Stimulated activated naive B cell treated with anti-CD40 and anti-IgM and Interleukin-4, amounts not matched to agents 10 μg/mL and 1 μg/mL and 100 μg/mL, for 72 hours (primary cell): ENCODE data around the gene DYNC2I2.
"Not testable (repeated sequence)": the region's sequence is repeated elsewhere in the genome, so short reads cannot be mapped to it uniquely, and the experiment has no call there.

ENCODE experiments used
- ATAC-seq, 2 donors: fragments of 150-1000 bp; cut with Tn5 transposase; replicated peaks; 2 replicates each; pipeline ENCODE4 v1.10.0; 2021; ENCODE audit warnings: moderate library complexity in 1 of 2
- DNase-seq: peaks from one replicate; pipeline ENCODE4 v3.0.0; 2021
- H3K27ac Mint-ChIP-seq: one replicate; pipeline ENCODE4 v1.8.0; 2022; ENCODE audit warnings: mild to moderate bottlenecking, mixed read lengths
- H3K27me3 Mint-ChIP-seq, 2 donors: one replicate each; pipeline ENCODE4 v1.8.0; 2022; ENCODE audit warnings: mixed read lengths in 2 of 2
- H3K36me3 Mint-ChIP-seq, 2 donors: one replicate each; pipeline ENCODE4 v1.8.0; 2022; ENCODE audit warnings: mixed read lengths in 2 of 2, mild to moderate bottlenecking in 1 of 2
- H3K4me1 Mint-ChIP-seq, 2 donors: one replicate each; pipeline ENCODE4 v1.8.0; 2022; ENCODE audit warnings: mixed read lengths in 2 of 2, mild to moderate bottlenecking in 1 of 2
- H3K4me3 Mint-ChIP-seq, 2 donors: one replicate each; pipeline ENCODE4 v1.8.0; 2022; ENCODE audit warnings: mild to moderate bottlenecking in 2 of 2, mixed read lengths in 2 of 2, moderate library complexity in 1 of 2
- H3K9me3 Mint-ChIP-seq, 2 donors: one replicate each; pipeline ENCODE4 v1.8.0; 2022; ENCODE audit warnings: mixed read lengths in 2 of 2, mild to moderate bottlenecking in 1 of 2

The DYNC2I2 gene

GRCh38 chr9:128593856-128594255, 62.8 kb downstream of the DYNC2I2 start:
- no peaks in the 10 kb centered on the region for H3K9me3 Mint-ChIP-seq
- H3K27ac Mint-ChIP-seq = no peak overlapping the region
- H3K4me3 Mint-ChIP-seq = no peak overlapping the region
- H3K36me3 Mint-ChIP-seq = peaks cover 31 to 48% of the 10 kb centered on the region in 2 donors
- H3K4me1 Mint-ChIP-seq = no peaks in the 10 kb centered on the region
- no peak for ATAC-seq
- no peaks in the 10 kb centered on the region for H3K27me3 Mint-ChIP-seq
- no peak for DNase-seq

GRCh38 chr9:128593039-128593438, 63.6 kb downstream of the DYNC2I2 start:
- H3K9me3 Mint-ChIP-seq = no peaks in the 10 kb centered on the region
- H3K27ac Mint-ChIP-seq = no peak overlapping the region
- DNase-seq = no peak
- ATAC-seq = no peak
- peaks cover 30 to 49% of the 10 kb centered on the region in 2 donors for H3K36me3 Mint-ChIP-seq
- H3K4me1 Mint-ChIP-seq = no peaks in the 10 kb centered on the region
- H3K4me3 Mint-ChIP-seq = no peak overlapping the region
- no peaks in the 10 kb centered on the region for H3K27me3 Mint-ChIP-seq

GRCh38 chr9:128588581-128589233, 67.9 kb downstream of the DYNC2I2 start:
- H3K36me3 Mint-ChIP-seq = peaks cover 47 to 64% of the 10 kb centered on the region in 2 donors
- H3K27ac Mint-ChIP-seq = no peak overlapping the region
- DNase-seq (no peak), ATAC-seq (no peak)
- no peaks in the 10 kb centered on the region for H3K27me3 Mint-ChIP-seq
- no peaks in the 10 kb centered on the region for H3K4me1 Mint-ChIP-seq
- H3K9me3 Mint-ChIP-seq = no peaks in the 10 kb centered on the region
- no peak overlapping the region for H3K4me3 Mint-ChIP-seq

- DNase-seq (no peak), ATAC-seq (no peak)
- Mint-ChIP-seq H3K4me3 (no peak overlapping the region), H3K4me1 (no peaks in the 10 kb centered on the region), H3K36me3 (peaks cover 54 to 69% of the 10 kb centered on the region in 2 donors), H3K27me3 (no peaks in the 10 kb centered on the region), H3K27ac (peak overlapping the region; percentile 3), H3K9me3 (no peaks in the 10 kb centered on the region)
Measured at GRCh38 chr9:128587453-128587852, 69.2 kb downstream of the DYNC2I2 start.

- DNase-seq, ATAC-seq, H3K4me1 Mint-ChIP-seq, H3K4me3 Mint-ChIP-seq, H3K27me3 Mint-ChIP-seq, H3K9me3 Mint-ChIP-seq: not testable (repeated sequence)
- Mint-ChIP-seq H3K27ac (peak overlapping the region; percentile 37), H3K36me3 (peaks cover 54 to 64% of the 10 kb centered on the region in 2 donors)
Measured at GRCh38 chr9:128586934-128587333, 69.7 kb downstream of the DYNC2I2 start.

- not testable (repeated sequence) for DNase-seq, H3K27ac Mint-ChIP-seq, ATAC-seq, H3K4me3 Mint-ChIP-seq, H3K9me3 Mint-ChIP-seq, H3K27me3 Mint-ChIP-seq, H3K4me1 Mint-ChIP-seq
- H3K36me3 Mint-ChIP-seq = peaks cover 47 to 66% of the 10 kb centered on the region in 2 donors
Measured at GRCh38 chr9:128585155-128585554, 71.5 kb downstream of the DYNC2I2 start.
